NCI-H2081 (cell line): ENCODE measurements around the gene RNASE4.
"Not testable (repeated sequence)": the region's sequence is repeated elsewhere in the genome, so short reads cannot be mapped to it uniquely, and the experiment has no call there.

Experiments used
- DNase-seq, 2 experiments: peaks; one replicate each; lab custom pipeline; 2025; lab: John Stamatoyannopoulos, UW

Gene RNASE4

DNA sequence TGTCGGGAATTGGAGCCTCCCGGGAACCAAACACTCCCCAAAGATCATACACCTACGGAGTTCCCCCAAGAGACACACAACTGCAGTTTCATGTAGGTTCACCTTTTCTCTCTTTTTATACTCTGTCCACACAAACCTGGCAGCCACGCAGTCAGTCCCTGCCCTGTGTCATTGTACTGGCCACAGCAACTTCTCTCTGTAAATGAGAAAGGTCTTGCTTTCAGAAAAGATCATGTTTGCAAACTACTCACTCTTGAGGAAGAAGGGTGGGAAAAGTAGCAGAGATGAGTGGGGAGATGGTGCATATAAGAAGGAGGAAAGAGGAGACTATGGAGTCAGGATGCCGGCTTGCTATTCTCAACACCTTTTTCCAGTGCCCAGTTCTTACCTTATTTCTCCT lies 14.6 kb downstream of the RNASE4 start:
- DNase-seq = no peak

DNA sequence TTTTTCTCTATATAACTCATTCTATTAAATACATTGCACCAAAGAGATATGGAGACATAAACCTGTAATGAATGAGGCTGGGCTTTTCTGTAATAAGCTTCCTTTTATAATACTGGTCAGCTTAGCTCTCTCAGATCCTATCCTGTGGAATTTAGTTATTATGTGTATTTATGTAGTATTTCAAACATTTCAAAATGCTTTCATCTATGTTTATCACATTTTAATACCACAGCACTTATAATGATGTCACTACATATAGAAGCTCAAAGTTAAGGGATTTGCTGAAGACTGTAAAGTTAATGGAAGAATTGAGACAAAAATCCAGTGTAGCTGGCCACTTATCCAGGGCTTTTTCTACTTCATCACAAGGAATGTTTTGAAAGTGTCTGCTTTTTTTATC lies 15.6 kb downstream of the RNASE4 start:
- DNase-seq = no peak

DNA sequence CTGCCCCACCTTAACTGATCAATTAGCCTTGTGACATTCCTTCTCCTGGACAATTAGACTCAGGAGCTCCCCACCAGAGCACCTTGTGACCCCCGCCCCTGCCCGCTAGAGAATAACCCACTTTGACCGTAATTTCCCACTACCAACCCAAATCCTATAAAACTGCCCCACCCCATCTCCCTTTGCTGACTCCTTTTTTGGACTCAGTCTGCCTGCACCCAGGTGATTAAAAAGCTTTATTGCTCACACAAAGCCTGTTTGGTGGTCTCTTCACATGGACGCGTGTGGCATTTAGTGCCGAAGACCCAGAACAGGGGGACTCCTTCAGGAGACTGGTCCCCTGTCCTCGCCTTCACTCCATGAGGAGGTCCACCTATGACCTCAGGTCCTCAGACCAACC lies 16.6 kb downstream of the RNASE4 start:
- not testable (repeated sequence) for DNase-seq

DNA sequence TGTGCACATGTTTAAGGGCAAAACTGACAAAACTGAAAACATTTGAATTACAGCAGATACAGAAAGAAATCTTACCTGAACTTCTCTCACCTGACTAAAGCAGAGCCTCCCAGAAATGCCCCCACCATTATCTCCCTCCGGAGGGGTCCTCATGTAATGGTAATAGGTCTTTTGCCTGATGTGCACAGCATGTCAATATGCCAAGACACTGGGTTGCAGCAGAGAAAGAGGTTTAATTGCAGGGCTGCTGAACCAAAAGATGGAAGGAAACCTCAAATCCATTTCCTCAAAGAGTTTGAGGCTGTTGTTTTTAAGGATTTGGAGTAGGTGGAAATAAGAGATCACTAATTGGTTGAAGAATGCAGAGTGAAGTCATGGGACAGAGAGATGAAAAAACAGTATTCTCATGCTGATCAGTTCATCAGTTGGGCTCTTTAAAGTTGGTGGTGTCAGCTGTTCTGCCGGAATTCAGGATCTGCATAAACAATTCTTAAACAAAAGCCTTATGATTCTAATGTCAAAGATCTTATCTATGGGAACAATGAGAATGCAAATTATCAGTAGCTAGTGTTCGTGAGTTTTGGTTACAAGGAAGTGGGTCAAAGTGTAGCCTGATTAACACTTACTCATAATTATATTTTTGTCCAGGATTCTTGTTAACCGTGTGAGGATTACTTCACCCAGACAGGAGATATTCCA lies 22.4 kb downstream of the RNASE4 start:
- no peak for DNase-seq

DNA sequence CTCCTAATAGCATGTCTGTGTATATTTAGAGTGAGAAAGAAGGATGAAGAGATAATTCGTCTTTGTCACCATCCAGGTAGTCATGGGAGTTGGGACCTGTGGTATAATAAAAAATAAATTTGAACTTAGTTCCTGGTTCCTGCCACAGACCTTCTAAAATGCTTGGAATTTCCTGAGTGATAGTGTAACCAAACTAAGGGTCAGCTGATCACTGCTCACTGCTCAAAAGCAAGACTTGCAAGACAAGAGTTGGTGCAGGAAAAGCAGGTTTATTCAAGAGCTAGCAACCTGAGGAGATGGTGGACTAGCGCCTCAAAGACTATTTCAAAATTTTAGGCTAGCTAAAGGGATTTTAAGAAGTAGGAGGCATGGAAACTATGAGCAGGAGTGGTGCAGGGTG lies 23.3 kb downstream of the RNASE4 start:
- DNase-seq = no peak

DNA sequence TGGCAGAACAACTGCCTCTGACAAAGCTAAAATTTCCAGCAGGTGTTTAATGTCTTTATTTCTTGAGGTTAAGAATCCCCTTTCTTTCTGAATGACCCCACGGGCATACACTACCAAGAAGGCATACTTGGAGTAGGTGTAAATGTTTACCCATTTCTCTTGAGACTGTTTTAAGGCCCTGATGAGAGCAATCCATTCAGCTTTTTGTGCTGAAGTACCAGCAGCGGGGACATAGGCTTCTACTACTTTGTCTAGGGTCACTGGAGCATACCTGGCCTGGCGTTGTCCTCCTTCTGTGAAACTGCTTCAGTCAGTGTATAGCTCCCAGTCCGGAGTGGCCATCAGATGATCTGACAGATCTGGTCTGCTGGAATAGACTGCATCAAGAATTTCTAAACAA lies 26.9 kb downstream of the RNASE4 start:
- DNase-seq = no peak

DNA sequence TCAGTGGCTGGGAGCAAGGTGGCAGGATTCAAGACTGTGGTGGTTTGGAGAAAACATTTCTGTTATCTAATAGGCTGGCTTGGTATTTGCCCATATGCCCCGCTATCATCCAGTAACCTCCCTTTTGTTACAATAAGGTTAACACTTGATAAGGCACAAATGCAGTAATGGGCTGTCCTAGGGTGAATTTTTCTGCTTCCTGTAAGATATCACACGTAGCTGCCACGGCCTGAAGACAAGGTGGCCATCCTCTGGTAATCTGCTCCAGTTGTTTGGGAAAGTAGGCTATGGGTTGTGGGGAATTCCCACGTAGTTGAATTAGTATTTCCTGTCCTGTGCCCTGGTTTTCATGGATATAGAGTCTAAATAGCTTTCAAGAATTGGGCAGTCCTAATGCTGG lies 27.3 kb downstream of the RNASE4 start:
- DNase-seq = no peak

DNA sequence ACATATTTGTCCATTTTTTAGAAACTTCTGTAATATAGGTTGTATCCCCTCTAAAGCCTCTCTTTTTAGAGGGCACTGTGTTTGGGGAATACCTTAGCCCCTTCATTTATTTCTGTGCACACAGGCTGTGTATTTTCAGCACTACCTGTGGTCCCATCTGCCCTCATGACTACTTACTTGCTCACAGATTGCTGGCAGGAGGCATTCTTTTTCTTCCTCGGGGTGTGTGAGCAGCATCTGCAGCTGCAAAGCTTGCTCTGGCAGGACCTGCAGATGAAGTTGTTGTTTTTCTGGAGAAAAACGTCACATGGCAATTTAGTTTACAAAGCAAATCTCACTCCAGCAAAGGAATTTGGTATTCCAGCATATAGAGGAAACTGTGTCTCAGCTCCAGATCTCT lies 28.5 kb downstream of the RNASE4 start:
- no peak for DNase-seq

DNA sequence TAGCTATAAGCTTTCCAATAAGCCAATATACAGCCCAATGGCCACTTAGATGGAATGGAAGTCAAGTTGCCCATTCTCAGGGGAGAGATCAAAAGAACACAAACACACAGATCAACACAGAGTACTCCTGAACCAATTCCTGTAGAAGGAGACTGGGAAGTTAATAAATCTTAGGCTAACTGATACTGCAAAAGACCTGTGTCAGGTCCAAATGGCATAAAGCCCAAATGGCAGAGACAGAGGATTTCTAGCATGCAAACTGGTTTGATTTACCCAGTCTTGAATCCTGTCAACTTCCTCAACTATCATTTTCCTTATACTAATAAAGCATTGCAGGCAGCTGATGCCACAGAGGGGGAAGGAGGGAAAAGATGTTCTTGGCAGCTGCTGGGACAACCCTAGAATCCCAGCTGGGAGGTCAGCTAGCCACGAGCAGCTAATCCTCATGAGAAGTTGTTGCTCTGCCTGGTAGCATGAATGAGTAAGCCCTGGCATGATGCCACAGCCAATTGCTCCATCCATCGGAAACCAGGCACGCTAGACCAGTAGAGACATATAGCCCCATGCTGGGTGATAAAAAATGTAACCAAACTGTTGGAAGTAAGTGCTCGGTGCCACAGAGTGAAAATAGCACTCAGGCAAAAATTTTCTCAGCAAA lies 30.4 kb downstream of the RNASE4 start:
- no peak for DNase-seq

DNA sequence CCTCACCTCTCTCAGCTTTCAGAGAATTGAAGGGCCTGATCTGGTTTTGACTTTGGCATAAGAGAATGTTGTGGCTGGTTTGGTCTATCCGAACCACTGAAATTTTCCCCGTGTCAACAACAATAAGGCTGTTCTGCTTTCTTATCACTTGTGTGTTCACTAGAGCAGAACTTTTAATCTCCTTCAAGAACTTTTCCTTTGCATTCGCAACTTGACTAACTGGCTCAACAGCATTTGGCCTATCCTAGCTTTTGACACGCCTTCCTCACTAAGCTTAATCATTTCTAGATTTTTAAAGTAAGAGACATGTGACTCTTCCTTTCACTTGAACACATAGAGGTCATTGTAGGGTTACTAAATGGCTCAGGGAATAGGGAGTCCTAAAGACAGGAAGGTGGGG lies 35.4 kb downstream of the RNASE4 start:
- no peak for DNase-seq

DNA sequence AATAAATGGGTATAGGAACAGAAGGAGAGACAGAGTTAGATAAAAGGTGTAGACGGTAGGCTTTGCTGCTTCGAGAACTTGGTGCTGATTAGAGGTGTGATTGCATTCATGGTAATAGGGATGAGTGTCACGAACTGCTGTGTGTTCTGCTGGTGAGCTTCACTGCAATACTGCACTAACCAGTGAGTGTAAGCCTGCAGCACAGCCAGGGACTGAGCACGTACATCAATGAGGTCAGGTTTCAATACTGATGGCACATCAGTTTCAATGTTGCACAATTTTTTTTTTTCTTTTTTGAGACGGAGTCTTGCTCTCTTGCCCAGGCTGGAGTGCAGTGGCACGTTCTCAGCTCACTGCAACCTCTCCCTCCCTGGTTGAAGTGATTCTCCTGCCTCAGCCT lies 36.4 kb downstream of the RNASE4 start:
- DNase-seq = no peak

DNA sequence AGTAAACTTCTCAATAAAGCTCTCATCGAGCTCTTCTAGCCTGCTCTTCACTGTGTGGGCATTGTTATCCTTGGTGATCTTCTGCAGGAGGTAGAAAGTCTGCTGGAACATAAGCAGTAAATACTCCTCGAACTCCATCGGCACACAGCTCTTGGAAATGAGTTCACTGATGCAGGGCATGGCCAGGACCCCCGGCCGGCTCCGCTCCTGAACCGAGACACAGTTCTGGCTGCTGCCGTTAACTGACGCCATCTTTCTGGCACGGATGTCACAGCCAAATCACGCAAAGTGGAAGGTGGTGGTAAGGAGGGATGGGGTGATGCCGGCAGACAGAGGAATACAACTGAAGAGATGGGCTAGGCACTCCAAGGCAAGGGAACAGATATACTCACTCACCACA lies 37.7 kb downstream of the RNASE4 start:
- no peak for DNase-seq

DNA sequence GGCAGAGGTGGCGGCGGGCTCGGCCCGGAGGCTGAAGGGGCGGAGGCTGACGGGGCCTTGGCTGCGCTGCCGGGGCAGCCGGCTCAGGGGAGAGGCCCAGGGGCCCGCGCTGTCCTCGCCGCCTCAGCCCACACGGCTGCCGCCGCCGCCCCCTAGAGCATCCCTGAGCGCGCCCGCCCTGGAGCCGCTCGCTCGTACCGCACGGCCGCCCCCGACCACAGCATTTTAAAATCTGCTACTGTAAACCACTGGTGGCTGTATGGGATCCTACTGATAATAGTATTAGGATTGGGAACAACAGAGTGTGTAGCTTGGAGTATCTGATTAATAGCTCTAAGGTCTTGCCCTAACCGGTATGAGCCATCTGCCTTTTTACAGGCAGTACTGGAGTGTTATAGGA lies 39.1 kb downstream of the RNASE4 start:
- DNase-seq = no peak

DNA sequence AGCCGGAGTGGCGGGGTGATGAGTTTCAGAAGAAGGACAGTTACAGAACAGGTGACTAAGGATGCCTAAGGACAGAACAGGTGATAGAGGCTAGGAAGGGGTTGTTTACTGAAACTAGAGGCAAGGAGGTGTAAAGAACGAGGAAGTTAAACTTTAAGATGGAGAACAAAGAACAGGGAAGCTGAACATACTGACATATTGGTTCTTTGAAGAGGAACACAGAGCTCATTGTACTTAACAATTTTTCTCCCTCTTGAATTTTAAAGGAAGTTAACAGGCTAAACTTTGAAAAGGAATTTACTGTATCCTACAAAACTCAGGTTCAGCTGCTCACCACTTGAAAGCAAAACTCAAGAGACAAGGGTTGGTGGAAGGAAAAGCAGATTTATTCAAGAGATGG lies 41.8 kb downstream of the RNASE4 start:
- not testable (repeated sequence) for DNase-seq

DNA sequence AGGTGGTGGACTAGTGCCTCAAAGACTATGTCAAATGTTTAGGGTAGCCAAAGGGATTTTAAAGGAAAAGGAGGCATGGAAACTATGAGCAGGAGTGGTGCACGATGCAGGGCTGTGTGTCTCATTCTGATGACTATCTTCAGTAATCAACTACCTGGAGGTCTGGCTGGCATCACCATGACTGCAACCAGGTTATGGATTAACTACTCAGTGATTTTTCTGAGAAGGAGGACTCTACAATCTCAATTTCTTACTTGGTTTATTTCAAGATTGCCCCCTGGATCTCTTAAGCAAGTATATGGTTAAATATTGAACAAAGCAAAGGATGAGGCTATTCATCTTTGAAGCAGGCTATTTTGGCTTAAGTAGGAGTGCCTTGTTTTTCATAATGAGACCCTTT lies 42.2 kb downstream of the RNASE4 start:
- no peak for DNase-seq

DNA sequence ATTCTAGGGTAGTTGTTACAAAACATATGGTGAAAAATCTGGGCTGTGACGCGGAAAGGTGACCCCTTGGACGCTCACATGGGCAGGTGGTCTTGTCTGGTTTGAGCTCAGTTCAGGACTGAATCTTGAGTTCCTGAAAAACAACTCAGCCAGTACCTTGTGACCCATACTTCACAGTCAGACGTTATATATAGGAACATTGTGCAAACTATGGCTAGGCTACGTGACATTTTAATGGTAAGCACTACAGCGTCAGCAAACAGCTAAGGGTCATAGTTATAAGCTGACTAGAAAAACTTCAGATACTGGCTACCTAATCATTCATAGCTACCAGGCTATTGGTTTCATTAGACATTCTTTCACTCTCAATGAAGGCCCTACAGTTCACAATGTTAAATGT lies 46.5 kb downstream of the RNASE4 start:
- DNase-seq = no peak

DNA sequence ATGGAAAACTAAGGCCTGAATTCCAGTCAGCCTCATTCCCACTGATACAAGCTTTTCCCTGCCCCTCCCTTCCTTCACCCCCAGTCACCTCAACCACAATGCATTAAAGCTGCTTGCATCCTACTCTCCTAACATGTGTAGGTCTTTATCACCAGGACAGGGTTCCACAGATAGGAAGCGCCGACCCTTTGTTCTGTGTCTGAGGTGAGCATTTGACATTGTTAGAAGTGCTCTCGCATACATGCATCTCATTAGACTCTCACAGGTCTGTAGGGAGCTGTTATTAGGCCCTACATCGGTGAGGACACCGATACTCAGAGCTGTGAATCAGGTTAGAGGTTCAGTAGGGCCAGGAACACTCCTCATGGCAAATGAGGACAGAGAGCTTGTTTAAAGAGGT lies 48.1 kb downstream of the RNASE4 start:
- DNase-seq = no peak

DNA sequence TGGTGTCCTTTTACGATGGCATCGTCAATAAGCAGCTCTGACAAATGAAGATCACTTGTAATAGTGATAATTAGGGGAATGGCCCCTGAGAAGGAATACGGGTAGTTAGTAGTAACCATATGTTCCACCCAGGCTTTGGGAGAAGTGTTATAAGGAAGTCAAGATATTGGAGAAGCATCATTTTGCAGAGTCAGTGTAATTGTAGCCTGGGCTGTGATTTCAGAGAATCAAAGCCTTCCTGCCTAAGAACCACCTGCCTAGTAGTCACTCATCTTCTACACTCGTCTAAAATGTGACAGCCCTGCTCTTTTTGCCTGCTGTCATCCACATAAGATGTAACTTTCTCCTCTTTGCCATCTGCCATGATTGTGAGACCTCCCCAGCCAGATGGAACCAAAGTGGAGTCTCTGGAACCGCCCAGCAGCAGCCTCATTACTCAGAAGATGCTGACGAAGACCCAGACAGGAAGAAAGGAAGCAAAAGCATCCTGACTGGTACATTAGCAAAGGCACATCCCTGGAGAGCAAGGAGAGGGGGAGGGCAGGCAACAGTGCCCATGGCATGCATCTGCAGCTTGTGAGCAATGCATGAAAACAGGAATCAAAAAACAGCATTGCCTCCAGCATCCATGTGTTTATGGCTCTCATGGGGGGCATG lies 48.7 kb downstream of the RNASE4 start:
- DNase-seq = no peak

DNA sequence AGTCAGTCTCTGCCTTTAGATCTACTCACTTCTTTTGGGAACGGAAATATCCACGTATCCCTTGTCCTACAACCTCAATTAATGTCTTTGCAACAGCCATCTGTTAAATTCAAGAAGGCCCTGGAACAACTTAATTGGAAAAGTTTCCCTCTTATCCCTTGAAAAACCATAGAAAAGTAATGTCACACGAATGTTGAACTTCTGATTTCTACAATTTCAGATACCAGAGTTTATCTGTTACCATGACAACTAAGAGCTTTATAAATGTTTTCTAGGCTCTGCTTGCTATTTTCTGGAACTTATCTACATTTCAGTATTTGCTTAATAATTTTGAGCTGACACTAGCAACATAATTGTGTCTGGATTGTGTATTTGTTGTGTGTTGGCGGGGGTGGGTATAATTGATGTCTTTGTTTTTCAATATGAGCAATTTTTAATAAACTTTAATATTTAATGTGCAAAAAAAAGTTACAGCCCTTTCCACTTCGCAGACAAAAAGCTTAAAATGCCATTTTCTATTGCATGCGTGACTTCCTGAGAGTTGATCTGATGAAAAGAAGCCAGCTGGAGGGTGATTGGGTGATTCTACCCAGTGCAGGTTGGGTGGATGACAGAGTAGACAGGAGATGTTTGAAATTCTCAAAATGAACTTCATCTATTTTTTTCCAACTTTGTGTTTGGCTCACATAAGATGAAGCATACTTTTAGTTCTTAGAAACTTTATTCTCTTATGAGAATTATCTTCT lies 49.5 kb downstream of the RNASE4 start:
- DNase-seq = no peak

DNA sequence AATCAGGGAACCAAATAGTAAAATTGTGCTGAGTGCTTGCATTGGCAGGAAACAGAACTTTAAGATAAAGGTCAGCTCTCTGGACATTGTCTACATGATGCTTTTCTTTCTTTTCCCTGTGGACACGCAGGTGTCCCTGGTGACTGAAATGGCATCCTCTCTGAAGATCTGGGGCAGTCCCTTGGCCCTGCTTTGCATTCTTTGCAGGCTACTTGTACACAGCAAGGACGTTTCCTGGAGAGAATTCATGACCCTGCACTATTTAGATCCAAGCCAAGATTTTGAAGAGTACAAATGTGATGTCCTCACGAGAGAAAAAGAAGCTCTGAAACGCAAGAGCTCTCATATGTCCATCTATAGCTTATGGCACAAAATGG lies 50.1 kb downstream of the RNASE4 start:
- no peak for DNase-seq

DNA sequence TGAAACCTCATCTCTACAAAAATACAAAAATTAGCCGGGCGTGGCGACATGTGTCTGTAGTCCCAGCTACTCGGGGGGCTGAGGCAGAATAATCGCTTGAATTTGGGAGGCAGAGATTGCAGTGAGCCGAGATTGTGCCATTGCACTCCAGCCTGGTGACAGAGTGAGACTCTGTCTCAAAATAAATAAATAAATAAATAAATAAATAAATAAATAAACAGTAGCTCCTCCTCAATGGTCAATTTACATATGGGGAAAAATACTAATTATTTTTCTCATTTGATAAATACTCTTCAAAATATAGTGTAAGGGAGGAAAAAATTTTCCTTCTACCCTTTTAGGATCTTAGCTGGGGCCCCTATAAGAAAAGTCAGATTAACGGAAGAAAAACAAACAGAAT lies 53.9 kb downstream of the RNASE4 start:
- not testable (repeated sequence) for DNase-seq

DNA sequence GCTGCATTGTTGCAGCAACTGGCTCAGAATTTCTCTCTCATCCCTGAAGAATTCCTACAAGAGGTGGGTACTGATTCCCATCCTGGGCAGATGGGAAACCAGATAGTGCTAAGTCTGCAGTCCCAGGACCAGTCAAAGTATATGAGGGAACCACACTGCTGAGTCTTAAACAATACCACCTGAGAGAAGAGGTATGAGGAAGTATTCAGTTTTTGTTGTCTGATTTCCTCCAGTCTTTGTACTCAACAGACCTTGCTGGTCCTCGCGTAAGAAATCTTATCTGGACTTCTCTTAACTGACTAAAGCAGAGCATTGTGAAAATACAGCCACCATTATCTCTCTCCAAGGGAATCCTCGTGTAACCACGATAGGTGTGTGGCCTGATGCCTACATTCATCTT lies 57.8 kb downstream of the RNASE4 start:
- DNase-seq = no peak

DNA sequence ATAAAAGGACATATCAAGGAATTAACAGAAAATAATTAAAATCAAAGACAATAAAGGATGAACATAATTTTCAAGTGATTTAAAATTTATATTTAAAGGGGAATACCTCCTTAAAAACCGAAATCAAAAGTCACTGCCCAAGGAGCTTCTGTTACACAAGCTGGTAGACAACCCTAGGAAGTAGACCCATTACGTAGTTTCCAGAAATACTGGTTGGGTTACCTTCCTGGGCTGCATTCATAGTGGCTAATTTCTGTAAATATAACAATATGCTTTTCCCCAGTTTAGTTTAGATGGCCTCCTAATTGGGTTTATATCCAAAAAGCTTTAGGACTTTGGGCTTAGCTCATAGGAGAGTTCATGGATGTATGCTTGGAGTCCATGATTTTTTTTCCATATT lies 59.2 kb downstream of the RNASE4 start:
- DNase-seq = no peak
